LHCN-M2 (cell line): ENCODE data around the gene PRDX6. TPM values are rescaled to one million over a fixed set of nuclear protein-coding genes. Genes with fewer than 3 reads are reported as not detected.
"Not testable (repeated sequence)": the region's sequence is repeated elsewhere in the genome, so short reads cannot be mapped to it uniquely, and the experiment has no call there.

ENCODE experiments used
- DNase-seq: peaks from one replicate; pipeline ENCODE4 v3.0.0-alpha.2; 2012; ENCODE audit warnings: low read depth
- total RNA-seq: library from RNA; depleted of rRNA; stranded (reverse); fragments of >200 nt; gene quantifications from 2 replicates; pipeline ENCODE4 v1.2.3, GENCODE V29; 2014

PRDX6 gene
- total RNA-seq, 1 experiment from 2014 or later, result 258 TPM

DNA sequence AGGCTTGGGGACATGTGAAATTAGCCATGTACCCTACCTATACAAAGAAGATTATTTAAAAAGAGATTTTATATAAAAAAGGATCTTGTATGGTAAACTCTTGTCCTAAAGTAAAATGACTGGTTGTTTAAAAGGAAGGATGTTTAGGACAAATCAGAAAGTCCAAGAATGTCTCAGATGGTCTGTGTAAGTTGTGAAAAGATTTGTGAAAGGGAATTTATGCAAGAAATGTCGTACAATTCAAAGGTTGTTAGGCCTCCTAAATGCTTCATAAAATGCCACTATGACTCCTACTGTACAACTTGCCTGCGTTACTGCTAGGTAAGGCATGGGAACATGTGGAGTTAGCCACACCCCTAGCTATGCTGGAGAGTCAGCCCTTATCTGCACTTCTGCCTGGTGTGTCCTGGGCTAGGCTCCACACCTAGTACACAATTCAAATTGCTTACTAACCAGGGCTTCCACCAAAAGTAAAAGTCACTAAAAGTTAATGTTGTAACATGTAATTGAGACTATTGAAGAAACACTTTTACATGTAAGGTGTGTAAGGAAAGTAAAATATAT is 19.7 kb downstream of the PRDX6 start:
- DNase-seq, result no peak

DNA sequence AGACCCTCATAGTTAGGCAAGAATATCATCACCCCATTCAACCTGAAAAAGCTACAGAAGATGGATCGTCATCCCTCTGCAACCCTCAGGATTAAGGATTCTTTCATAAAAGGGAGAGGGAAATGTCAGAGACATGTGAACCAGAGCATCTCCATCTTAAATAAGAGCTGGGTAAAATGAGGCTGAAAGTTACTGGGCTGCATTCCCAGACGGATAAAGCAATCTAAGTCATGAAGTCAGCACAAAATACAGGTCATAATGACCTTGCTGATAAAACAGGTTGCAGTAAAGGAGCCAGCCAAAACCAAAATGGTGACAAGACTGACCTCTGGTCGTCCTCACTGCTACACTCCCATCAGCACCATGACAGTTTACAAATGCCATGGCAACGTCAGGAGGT is 22.6 kb downstream of the PRDX6 start:
- no peak for DNase-seq

DNA sequence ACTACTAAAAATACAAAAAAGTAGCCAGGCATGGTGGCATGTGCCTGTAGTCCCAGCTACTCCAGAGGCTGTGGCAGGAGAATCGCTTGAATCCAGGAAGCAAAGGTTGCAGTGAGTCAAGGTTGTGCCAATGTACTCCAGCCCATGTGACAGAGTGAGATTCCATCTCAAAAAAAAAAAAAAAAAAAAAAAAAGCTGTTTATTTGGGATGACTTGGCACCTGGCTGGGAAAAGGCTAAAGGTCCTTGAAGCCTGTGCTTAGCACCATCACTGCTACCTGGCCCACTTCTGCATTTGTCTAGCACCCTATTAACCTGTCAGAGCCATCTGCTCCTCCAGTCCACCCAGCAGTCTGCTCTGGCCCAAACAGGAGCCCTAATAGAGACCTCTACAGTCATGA is 25.0 kb downstream of the PRDX6 start:
- no peak for DNase-seq

DNA sequence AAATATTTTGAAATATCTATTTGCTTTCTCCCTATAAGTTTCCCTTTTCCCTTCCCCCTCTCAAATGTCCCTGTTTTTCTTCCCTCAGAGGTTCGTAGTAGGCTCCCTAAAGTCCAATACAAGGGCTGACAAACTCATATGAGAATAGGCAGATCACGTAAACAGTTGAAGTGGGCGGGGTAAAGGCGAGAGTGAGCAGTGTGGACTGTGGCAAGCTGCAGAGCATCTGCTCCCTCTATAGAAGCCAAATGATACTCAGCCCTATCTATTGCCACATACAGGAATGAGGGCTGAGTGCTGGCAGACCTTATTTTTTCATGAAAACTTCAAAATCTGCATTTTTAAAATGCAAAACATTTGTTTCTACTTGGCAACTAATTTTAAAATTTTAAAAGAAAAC is 26.3 kb downstream of the PRDX6 start:
- DNase-seq, result peak; percentile 39

DNA sequence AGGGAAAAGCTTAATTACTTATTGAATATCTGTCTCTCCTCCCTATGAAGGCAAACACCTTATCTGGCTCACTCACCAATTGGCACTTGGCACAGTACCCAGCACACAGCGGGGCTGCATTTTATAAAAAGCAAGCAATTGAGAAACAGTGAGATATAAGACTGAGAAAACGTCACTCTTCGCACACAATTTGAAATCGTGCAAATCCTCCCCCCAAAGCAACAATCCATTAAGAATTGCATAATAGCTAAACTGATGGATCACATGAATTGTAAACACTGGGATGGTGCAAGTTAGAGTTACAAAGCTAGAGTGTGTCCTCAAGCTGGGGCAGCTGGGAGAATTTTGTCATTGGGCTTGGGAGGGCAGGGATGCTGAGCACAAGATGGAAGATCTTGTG is 27.1 kb downstream of the PRDX6 start:
- DNase-seq, result no peak

DNA sequence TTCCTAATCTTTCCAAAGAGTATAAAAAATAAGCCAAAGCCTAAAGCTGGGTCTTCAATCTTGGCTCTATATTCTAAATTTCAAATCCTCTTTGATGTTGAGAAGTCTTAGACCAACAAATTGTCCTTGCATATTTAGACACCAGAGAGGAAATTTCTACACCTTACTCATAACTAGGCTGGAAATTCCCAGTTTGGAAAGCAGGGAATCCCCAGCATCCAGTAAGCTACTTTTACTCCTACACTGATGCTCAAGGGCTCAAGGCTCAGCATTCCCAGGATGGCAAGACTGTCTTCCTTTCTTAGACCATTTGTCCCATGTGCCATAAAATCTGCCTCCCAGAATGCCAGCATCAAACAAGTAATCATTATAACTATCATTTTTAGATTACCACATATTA is 28.3 kb downstream of the PRDX6 start:
- DNase-seq, result no peak

DNA sequence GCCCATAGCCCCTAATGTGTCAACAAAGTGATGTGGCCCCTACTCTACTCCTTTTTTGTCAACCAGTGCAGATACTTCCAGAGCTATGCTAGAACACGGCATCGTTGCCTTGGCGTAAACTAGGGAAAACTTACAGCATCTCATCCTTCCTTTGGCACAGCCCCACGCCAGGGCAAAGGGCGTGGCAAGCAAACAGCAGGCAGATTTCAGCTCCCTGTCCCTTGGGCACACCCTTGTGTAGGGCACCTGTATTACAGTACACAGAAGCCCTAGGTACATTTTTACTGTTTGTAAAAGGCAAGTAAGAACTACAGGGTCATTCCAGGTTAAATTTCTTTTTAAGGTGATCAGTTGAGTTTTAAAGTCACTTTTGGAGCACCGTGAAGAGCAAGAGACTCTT is 29.3 kb downstream of the PRDX6 start:
- DNase-seq, result peak; percentile 9

DNA sequence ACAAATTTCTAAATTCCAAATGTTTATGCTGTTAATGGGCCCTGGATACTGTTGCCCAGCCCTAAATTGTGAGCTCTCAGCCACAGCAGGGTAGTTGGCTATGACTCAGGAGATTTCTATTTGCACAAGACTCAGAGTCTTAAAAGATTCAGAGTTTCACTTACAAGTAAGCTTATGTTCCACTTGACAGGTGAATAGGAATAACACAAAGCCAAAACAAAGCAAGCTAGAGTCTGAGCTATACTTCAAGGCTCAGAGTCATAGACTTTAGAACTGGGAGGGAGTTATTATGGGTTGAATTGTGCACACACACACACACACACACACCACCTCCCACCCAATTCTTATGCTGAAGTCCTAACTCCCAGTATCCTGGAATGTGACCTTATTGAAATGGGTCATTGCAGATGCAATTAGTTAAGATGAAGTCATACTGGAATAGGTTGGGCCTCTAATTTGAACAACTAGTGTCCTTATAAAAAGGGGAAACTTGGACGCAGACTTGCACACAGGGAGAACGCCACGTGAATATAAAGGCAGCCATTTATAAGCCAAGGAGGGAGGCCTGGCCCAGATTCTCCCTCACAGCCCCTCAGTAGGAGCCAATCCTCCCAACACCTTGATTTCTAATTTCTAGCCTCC is 30.2 kb downstream of the PRDX6 start:
- peak; percentile 84 for DNase-seq

DNA sequence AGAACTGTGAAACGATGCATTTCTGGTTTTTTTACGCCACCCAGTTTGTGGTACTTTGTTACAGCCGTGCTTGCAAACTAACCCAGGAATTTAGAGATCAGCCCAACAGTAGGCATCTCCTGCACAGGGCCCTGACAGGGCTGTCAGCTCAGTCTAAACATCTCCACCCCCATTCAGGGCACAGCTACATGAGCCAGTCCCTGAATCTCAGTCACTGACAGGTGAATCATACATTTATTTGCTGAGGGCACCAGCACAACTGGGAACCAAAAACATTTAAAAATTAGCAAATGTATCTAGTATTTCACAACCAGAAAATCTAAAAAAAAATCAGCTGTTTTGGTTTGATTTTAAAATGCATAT is 30.7 kb downstream of the PRDX6 start:
- no peak for DNase-seq

DNA sequence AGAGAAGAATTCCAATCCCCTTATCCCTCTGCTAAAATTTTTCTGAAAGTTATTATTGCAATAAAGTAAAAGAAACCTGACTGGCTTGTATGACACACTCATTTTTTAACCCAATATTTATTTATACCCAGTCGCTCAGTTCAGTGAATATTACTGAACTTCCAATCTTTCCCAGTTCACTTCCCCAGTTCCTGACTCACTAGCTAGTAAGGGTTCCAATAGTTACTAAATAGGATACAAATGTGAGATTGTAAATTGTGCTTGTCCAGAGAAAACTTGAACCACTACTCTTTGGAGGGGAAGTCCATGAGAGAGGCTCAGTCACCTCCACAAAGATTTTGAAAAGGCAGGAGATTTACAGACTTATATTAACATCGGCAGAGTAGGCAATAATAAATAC is 31.4 kb downstream of the PRDX6 start:
- no peak for DNase-seq

DNA sequence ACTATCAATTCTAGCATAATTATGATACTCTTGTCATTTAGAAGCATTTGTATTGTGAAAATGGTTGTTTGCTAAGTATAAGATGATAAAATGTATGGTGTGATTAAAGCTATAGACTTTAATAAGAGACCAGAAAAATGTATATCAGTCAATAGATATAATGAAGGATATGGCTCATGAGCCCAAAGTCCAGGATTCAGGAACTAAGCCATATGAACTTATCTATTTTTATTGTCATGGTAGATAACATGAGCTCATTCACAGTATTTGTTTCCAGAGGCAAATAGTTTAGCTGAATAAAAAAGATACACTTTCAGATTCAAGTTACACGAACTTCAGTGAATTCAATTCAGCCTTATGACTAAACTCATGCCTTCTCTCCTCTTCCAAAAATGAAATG is 32.7 kb downstream of the PRDX6 start:
- no peak for DNase-seq

DNA sequence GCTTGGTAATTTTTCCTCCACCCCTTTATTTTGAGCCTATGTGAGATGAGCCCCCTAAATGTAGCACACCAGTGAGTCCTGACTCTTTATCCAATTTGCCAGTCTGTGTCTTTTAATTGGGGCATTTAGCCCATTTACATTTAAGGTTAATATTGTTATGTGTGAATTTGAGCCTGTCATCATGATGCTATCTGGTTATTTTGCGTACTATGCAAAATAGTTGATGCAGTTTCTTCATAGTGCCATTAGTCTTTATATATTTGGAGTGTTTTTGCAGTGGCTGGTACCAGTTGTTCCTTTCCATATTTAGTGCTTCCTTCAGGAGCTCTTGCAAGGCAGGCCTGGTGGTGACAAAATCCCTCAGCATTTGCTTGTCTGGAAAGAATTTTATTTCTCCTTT is 37.4 kb downstream of the PRDX6 start:
- not testable (repeated sequence) for DNase-seq

DNA sequence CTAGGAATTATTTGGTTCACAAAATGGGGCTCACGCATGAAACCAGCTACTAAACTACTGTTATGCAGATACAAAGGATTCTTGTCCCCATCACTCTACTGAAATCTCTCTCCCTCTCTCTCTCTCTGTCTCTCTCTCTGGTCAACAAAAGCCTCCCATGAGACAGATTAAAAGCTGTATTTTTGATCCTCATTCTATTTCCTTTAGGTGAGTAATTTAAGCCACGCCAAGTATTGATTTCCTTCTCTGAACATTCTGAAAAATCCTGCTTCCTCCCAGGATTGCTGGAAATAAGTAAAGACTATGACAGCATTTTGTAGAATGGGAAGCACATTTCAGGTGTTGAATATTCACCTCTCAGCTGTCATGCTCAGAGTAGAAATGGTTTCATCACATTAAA is 43.7 kb downstream of the PRDX6 start:
- DNase-seq, result no peak

DNA sequence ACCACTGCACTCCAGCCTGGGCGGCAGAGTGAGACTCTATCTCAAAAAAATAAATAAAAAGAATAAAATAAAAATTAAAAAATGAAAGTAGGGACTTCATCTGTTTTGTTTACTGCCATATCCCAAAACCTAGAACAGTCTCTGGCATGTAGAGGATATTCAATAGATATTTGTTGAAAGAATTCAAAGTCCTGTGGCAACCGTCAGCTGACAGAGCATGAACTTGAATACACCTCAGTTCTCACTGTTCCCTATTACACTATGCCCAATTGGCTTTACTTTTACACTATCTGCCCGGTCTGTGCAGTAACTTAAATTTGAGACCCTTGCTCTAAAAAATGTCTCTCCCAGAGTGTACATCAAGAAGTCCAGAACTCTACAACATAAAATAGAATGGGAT is 46.2 kb downstream of the PRDX6 start:
- no peak for DNase-seq

DNA sequence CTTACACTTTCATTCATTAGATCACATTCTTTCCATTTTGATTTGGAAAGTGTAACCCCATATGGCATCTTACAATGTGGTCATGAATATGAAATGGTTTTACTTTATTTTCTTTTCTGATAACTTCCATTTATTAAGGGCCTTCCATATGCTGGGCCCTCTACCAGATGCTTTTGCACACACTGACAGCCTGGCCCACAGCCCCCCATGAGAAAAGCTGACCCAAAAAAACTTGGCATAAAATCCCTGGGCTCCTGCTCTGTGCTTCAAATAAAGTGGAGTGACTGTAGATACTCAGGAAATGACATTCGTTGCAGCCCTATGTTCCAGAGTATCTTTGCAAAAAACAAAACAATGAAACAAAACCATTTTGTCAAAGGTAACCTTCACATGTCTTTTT is 48.8 kb downstream of the PRDX6 start:
- no peak for DNase-seq

DNA sequence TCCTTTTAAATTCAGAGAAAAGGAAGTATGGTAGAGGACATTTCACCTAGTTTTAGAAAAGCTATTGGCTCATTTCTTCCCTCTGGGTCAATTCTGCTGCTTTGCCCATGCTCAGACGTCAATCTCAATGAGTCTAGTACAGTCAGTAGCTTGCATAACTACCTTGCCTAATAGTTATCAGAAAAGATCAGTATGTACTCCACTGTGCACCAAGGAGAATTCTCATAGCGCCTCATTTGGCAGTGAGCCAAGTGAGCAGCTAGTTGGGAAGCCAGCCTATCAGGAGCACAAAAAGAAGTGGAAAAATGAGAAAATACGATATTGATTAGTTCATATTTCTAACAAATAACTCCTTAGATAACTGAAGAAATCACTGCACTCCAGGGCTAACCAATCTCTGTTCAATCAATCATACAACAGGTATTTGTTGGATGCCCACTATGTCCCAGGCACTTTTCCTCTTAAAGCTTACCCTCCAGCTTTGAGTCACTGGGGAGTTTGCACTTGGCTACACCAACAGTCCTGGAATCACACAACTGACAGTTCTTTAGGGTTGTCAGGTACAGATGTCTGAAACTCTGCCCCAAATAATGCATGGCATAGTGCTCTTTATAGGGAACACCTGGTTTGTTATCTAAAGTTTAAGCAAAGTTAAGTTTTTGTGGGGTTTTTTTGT is 50.2 kb downstream of the PRDX6 start:
- peak; percentile 61 for DNase-seq

DNA sequence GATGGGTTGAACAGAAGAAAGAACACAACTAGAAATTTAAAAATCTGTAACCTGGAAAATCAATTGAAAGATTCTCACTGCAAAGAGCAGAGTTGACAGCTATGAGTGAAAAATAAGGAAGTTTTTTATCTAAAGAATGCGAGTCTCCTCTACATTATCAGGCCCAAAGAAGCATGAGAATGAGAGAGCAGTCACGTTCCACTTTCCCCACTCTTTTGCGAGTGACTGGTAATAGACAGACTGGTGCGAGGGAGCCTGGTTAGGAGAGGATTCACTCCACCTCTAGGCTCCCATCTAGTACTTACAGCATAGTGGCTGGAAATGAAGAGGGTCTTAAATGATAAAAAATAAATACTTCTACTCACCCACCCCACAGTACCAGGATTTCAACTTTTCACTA is 52.0 kb downstream of the PRDX6 start:
- DNase-seq, result no peak

DNA sequence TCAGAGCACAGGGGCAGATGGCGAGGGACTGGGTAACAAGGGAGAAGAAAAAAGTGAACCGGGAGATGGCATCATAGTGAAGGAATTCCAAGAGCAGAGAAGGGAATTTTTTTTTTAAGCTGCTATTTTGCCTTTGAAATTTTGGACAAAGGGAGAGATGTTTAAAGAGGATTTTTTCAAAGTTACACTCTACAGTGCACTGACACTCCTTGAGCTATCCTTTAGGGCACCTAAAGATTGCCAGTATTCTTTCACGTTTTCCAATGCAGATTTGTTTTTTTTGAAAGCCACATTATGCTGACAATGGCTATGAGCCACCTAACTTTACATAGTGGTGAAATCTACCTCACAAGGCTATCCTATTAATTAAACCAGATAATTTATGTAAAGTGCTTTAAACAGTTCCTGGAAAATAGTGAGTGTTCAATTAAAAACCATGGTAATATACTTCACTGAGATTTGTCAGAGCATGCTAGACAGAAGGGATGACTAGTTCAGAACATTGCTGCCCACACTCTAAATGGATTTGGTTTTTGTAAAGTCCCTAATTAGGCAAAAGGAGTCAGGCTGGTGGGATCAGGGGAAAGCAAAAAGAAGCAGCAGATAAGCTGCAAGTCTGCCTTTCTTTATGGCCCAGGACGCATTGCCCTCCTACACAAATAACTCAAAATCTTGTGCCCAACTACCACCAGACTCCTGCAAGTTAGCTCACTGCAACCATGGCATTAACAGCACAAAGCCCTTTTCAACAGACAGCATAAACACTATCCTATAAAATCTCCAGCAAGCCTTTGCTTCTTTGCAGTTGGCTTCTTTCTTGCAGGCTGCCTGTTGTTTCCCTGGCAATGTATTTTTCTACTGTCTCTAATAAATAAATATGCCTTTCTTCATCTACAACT is 53.9 kb downstream of the PRDX6 start:
- DNase-seq, result no peak

DNA sequence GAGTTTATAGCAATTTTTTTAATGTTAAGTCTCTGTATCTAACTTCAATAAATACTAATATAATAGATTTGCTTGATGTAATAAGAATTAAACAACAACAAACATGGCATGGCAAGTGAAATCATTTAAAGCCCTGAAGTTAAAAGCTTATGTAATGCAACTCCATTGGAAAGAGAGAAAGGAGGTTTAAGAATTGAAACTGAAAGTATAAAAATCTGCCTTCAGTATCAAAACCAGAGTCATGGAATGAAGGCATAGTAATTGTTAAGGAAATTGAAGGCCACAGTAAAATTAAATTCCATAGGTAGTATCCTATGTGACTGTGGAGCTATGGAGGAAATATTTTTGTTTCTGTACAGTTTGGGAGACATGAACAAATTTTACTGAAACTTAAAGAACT is 55.1 kb downstream of the PRDX6 start:
- DNase-seq, result peak; percentile 7

DNA sequence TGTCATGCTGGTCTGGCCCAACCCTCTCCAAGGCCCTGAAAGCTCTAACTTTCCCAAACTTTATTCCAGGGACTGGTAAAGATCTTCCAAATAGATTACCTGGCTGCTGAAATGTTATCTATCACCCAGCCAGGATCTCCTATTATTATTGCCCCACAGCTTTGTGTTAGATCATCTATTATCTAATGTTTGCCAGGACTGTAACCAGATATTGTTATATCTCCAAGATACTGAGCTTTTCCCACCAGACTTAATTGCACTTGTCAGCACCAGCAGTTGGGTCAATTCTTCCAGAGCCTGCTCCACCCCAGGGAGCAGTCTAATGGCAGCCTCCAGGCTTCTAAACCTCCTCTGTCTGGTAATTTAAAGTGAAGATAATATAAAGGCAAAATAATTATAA is 59.1 kb downstream of the PRDX6 start:
- no peak for DNase-seq
